D341Med (cell line): ENCODE data around the gene MGAT5.

Experiments used
- DNase-seq: peaks from one replicate; pipeline ENCODE4 v3.0.0; 2012; ENCODE audit warnings: low spot score

The MGAT5 gene

DNA sequence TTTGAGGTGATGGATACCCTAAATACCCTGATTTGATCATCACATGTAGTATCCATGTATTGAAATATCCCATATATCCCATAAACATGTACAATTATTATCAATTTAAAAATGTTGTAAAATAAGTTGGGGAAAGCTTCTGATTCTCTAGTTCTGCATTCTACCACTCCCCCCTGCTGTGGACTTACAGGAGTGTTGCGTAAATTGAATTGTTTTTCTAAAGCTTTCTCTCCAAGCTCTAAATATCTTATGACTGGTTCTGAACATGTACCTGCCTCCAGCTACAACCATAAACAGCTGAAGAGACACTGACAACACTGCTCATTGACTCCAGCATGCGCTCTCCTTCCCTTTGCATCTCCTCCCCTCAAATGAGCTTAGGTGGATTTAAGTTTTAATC lies 145.2 kb downstream of the MGAT5 start:
- peak; percentile 37 for DNase-seq

DNA sequence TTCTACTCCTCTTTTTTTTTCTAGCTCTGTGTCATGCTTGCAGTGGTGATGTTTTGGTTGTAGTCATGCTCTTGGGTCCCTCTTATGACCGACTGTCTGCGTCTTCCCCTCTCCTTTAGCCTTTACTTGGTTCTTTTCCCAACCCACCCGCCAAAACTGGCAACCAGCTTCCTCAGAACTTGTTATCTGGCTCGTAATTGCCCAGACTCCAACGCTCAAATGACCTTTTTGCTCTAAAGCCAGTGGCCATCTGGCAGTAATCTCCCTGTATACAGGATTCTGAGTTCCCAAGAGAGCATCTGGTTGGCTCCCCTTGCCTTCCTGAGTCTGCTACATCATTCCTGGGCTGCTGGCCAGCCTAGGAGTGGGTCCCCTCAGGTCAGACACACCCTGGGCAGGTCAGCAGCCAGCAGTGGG lies 147.2 kb downstream of the MGAT5 start:
- no peak for DNase-seq

DNA sequence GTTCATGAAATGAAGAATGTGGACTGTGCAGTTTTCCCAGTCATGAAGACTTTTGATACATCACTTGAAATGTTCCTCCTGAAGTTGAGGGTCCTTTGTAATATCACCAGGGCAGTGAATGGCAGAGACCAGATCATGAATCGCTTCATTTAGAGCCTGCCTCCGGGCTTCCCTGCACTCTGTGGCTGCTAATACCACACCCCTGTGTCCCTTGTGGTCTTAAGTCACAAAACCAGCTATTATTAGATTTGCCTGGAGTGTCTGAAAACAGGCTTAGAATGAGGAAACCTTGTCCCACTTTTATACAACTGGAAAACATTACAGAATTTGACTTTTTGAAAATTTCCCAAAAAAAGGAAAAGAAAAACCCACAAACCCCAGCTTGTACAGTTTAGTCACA lies 147.9 kb downstream of the MGAT5 start:
- DNase-seq, result no peak

DNA sequence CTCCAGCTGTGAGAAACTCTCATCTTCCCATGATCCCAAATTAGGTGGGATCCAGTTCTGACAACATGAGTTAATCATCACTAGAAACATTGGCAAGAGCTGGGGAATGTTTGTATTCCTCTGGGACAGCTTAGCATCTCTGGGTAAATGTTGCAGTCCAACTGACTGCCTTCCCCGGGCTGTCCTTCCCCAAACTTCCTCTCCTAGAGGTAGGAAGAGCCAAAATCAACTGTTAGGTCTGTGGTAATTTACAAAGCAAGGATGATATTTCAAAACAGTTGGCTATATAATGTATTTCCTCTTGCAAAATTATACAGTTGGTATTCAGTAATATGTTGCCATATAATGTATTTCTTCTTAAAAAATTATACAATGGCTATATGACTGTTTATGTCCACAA lies 148.5 kb downstream of the MGAT5 start:
- DNase-seq, result no peak

DNA sequence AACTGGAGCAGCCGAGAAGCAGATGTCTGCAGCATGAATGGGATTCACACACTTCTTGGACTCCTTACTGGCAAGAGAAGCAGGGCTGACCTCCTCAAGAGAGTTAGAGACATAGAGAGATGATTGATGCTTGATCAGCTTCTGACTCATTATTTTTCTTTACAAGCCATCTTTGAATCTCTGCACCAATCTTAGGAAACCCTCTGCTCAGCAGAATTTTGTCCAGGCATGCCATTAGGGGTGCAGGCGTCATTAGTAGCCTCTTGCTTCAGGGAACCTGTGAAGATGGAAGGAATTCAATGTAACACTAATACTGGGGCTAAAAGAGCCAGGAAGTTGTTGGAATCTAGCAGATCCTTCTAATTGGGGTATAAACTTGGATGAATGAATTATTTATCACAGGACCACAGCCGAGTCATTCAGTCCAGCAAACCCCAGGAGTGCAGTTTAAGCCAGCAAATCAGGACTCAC lies 151.8 kb downstream of the MGAT5 start:
- no peak for DNase-seq

DNA sequence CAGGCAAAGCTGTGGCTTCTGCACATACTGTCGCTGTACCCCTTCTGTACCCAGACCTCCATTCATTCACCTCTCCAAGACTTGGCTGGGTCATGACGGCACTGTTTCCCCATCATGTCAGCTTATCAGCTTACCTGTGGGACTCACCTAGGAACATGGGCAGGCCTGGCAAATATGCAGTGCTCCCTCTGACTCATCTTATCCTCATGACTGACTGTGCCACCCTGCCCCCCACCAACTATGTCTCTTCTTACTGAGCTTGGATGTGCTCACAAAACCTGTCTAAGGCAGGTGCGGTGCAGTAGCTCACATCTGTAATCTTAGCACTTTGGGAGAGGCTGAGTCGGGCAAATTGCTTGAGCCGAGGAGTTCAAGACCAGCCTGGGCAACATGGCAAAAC lies 152.4 kb downstream of the MGAT5 start:
- no peak for DNase-seq

DNA sequence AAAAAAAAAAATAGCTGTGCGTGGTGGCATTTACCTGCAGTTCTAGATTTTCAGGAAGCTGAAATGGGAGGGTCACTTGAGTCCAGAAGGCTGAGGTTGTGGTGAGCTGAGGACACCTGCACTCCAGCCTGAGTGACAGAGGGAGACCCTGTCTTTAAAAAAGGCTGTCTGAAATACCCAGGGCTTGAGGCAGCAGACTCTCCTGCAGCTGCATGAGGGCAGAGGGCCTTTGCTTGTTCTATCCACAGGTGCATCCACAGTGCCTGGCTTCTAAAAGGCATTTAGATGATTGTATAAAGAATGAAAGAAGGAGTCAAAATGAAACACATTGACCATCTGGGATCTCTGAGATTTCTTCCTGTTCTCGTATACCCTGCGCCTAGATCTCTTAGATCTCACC lies 152.9 kb downstream of the MGAT5 start:
- DNase-seq, result no peak

DNA sequence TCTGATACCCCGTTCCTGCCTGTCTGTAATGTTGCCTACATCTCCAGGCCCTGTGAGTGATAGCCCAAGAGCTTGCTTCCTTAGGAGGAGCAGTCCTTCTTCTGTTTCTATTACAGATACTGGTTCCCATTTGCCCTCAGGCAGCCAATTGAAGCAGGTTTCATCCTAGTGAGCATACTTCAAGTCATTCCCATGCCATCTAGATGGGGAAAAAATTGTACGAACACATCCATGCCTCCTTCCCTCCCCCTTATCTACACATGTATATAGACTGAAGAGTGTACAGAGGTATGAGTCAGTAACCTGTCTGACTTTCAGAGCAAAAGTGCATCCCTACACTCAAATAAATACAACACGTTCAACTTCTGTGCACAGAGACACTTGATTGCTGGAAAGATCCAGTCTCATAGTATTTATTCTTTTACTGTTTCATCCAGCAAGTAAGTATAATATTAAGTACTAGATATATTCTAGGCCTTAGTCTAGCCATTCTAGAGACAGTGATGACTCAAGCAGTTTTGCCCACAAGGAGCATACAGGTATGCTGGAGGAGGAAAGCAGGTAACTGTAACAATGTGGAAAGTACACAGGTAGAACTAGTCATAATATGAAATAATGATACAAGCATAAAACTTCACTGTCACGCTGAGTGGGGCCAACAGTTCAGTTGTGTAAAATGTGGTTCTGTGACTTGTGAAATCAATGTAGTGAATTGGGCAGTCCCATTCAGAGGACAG lies 153.4 kb downstream of the MGAT5 start:
- no peak for DNase-seq

DNA sequence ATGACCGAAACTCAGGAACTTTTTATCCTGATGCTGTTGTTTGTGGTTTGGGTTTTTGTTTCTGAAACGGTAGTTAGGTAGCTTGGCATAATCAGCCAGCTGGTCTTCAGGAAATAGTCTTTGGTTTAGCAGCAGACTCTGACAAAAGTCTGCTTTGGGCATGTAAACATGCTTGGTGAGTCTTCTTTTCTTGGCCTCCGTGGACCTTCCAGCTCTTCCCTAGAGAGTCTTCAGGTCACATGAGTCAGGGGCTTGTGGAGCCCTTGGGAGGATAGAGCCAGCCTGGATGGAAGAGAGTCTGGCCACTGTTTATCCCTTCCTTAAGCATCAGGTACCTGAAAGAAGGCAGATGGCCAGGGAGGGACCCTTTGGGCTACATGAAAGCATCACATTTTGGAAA lies 154.5 kb downstream of the MGAT5 start:
- no peak for DNase-seq

DNA sequence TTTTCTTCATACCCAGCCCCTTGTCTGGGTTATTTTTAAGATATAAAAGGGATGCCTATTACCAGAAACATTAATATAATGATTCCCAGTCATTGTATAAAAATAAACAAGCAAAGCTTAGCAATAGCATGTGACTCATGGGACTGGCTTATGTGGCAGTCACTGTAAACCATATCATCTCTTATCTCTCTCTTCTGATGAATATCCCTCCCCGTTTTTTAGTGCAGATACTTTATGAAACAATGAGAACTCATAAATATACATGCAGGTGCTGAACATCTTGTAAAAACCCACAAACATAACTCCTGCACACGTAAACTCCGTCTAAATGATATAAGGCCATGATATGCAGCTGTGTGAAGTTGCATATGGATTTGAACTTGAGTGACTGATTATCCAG lies 154.9 kb downstream of the MGAT5 start:
- DNase-seq, result no peak

DNA sequence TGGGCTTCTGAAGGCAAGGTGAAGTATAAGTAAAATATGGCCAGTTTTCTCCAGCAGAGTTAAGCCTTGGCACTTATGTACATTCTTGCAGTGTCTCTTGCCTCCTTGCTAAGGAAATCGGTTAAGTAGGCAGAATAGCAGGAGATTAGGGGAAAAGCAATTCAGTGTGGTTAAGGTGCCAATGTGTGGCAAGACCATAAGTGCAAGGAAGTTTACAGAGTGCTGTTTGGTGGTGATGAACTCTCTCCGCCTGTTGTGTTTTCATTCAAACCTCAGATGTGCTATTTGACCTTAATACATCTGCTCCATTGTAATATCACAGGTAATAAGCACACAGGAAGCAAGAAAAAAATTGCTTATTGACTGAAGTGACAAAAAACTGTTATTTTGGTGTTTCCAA lies 156.1 kb downstream of the MGAT5 start:
- DNase-seq, result no peak

DNA sequence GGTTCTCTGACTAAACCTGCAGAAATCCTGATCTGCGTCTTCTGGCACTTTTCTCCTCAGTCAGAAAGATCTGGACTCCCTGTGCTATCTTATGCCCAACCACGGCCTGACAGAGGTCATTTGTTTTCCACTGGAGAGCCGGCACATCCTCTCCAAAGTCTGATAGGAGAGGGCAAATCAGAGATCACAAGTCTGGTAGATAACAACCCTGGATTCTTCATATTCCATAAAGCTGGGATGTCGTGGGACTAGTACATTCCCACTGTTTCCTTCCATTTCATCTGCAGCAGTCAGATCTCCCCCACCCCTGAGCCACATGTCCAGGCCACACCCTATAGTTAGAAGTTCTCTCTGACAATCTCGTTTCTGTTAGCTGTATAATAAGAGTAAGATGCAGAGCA lies 157.0 kb downstream of the MGAT5 start:
- no peak for DNase-seq

DNA sequence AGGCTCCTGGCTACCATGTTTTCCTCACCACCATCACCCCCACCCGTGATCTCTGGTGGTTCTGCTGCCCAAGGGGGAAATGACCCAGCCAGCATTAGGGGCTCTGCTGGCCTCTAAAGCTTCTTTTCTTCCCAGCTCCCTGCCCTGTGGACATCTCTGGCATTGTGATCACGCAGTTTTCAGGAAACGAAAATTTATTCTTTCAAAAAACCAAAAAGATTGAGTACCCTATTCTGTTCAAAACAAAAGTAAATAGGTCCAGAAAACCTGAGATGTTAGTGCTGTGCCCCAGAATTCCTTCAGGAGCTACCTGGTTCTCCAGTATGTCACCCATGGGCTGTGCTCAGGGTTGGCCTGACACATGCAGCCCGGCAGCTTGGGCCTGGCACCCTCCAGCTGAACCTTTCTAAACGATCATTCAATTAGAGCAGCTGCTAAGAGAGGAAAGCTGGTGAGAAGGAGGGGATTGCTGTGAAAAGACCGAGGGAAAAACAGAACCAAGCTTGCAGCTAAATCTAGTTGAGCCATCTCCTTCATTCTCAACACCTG lies 157.5 kb downstream of the MGAT5 start:
- no peak for DNase-seq

DNA sequence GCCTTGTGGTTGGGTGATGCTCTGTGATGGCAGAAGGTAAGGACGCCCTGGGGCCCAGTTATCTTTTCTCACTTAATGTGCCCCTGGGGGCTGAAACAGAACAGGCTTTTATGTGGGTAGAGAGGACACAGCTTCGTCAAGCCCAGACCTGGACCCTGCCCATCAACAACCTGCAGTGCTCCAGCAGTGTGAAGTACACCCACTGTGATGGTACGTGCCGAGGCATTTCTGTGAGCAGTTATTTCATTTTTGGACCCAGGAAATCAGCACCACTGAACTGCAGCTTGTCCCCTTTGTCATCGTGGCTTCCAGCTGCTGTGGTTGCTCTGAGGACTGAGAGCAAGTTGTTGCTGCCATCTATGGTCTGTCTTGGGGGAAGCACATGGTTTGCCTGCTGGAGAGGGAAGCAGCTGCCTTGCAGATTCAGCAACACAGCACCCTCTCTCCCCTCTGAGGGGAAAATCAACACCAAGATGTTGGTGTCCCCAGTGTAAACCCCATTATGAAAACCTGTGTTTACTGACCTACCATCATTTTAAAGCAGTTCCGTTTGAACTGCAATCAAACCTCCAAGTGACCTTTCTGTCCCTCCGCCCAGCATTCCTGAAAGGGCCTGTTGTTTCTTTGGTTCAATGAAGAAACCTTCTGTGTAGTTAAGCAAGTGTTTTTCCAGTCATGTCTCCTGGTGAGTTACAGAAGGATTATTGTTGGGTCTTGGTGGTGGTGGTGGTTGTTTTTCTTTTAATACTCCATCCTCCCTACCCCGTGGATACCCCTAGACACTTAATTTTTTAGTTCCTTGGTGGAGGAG lies 158.2 kb downstream of the MGAT5 start:
- DNase-seq, result peak; percentile 79

DNA sequence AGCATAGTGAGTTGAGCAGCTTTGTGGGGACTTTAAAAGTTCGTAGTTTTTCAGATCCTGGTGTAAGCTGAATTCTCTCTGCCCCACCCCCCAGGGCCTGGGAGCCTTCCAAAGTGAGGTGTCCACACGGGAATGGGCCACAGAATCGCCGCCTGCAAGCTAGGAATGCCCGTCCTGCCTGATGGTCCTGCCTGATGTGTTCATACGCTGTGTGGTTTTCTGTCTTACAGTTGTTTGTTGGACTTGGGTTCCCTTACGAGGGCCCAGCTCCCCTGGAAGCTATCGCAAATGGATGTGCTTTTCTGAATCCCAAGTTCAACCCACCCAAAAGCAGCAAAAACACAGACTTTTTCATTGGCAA lies 158.7 kb downstream of the MGAT5 start:
- no peak for DNase-seq

DNA sequence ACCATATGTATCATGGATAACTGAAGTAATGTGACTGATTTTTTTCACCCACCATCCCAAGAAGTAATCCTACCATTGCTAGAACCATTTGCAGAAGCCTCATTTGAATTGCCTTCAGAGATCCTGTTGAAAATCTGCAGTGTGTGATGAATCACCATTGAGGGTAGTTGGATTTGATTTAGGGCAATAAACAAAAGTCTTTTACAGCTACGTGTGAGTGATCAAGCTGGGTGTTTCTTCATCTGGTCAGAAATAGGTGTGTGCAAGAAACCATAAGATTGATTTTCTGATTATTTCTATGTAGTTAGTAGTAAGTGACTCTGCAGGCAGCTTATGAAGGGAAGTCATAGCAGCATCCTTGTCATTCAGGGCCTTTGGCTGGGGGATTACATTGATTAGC lies 159.6 kb downstream of the MGAT5 start:
- no peak for DNase-seq

DNA sequence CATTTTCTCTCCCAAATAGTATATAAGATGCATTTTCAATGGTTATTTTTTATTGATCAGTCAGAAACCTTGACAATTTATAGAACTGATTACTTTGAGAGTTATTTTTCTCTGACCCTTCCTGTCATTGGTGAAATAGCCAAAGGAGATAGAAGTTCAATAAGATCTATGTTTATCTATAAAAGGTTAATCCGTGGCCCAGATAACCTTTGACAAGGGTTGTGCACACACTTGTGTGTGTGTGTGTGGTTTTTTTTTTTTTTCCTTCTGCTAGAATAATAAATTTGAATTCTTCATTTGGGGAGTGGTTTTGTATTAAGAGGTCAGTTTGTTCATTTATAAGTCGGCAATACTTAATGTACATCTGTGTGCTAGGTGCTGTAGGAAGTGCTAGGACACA lies 160.0 kb downstream of the MGAT5 start:
- DNase-seq, result no peak

DNA sequence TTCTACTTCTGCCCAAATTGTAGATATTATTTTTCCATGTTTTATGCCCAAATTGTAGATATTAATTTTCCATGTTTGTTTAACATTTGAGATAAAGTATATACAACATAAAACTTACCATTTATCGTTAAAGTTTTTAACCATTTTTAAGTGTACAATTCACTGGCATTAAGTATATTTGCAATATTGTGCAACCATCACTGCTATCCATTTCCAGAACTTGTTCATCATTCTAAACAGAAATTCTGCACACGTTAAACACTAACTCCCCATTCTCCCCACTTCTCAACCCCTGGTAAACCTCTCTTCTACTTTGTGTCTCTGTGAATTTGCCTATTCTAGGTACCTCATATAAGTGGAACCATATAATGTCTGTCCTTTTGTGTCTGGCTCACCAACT lies 162.1 kb downstream of the MGAT5 start:
- no peak for DNase-seq

DNA sequence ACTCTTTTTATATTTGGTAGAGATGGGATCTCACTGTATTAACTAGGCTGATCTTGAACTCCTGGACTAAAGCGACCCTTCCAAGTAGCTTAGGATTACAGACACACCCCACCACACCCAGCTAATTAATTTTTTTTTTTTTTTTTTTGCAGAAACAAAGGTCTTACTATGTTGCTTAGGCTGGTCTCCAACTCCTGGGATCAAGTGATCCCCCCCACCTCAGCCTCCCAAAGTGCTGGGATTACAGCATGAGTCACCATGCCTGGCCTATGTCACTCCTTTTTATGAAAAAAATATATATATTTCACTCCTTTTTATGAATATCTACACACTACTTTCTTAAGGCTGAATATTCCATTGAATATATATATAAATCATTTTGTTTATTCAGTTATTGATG lies 162.8 kb downstream of the MGAT5 start:
- no peak for DNase-seq

DNA sequence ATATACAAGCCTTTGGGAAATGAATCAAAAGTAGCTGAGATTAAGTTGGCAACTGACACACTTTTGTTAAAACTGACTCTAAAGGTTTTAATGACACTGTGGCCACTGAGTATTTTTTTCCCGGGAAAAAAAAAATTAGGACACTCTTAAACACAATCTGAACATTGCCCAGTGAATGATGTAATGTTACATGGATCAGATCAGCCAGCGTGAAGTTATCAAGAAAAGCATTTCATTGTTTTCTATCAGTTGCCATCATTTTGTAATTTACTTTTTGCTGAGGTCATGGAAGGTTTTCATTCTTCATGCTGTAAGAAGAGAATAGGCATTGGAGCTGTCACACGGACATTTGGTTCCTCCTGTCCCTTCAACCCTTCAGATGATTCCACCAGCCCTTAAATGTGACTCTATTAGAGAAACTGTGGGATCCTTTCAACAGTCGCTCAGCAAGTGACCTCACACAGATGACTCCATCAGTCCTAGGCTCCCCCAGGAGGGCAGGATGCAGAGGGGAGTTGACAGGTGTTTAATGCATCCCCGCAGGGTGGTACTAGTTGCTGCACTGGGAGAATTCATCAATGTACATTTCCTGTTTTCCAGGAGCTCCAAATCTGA lies 164.2 kb downstream of the MGAT5 start:
- no peak for DNase-seq

DNA sequence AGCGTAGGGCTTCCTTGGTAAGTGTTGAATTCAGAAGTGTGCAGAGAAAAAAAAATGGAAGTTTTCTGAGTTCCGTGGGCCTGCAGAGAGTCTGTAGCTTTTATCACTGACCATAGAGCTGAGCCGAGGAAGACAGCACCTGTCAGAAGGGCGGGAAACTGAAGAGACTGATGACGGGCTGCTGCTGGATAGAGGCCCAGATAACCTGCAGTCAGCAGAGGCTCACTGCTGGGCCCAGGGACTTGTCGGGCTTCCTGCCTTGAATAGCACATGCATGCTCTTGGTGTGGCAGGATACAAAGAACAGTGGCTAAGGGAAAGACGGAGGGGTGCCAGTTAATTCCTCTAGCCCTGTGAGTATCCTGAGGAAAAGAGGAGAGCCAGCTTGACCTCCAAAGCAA lies 166.4 kb downstream of the MGAT5 start:
- no peak for DNase-seq

DNA sequence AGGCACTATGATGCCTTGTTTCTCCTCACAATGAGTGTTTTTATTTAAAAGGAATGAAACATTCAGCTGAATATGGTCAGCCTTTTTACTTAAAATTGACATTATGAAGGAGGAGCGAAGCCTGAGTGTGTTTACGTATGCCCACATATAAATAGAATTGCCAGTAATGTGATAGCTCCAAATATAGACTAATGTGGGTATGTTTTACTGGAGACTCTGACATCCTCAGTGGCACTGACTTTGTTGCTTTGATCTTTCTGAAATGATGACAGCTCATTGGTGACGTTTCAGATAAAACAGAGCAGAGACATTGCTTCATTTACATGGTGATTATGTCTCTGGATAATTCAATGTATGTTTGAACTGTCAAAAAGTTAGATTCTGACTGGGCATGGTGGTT lies 167.0 kb downstream of the MGAT5 start:
- DNase-seq, result no peak
